ENCODE results near the gene RPL19. TPM values are rescaled to one million over a fixed set of nuclear protein-coding genes. Genes with fewer than 3 reads are reported as not detected.

RPL19 gene
- total RNA-seq, 4 donors from 2014 or later: 2,008 to 3,549 (median 2,319) TPM

DNA sequence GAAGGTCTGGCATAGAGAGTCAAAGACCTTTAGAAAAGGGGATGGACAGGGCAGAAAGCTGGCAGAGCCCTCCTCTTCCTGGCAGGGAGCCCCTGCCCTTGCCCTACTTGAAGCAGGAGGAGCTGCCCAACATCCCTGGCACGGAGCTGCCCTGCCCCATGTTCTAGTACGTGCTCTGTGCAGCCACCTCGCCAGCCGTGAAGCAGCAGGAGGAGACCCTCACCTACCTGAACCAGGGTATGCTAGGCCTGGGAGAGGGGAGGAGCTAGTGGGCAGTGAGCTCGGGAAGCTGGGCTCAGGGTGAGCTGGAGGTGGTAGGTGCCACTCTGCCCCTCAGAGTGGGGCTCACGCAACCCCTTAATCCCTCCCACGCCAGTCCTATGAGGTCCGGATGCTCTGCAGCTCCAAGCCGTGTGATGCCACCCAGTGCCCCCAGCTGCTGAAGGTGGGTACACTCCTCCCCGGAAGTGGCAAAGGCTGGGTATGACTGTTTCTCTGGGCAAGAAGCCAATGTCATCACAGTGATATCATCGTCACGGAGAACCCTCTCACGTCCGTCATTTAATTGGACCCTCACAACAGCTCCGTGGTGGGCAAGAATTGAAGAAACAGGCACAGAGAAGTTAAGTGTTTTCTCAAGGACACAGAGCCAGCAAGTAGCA lies 38.4 kb downstream of the RPL19 start:
- no peak overlapping the region for H3K27ac ChIP-seq
- intact Hi-C loops (cut with DNase I): loop anchor here (10.0 kb wide), 1 partner anchor 174 kb away; no protein-coding TSS in a partner anchor
- TF ChIP-seq POLR2A (IDR thresholded peaks at IDR 0.05): no peak
- TF ChIP-seq, protein P1, sequence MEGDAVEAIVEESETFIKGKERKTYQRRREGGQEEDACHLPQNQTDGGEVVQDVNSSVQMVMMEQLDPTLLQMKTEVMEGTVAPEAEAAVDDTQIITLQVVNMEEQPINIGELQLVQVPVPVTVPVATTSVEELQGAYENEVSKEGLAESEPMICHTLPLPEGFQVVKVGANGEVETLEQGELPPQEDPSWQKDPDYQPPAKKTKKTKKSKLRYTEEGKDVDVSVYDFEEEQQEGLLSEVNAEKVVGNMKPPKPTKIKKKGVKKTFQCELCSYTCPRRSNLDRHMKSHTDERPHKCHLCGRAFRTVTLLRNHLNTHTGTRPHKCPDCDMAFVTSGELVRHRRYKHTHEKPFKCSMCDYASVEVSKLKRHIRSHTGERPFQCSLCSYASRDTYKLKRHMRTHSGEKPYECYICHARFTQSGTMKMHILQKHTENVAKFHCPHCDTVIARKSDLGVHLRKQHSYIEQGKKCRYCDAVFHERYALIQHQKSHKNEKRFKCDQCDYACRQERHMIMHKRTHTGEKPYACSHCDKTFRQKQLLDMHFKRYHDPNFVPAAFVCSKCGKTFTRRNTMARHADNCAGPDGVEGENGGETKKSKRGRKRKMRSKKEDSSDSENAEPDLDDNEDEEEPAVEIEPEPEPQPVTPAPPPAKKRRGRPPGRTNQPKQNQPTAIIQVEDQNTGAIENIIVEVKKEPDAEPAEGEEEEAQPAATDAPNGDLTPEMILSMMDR (IDR thresholded peaks at IDR 0.05): no peak

DNA sequence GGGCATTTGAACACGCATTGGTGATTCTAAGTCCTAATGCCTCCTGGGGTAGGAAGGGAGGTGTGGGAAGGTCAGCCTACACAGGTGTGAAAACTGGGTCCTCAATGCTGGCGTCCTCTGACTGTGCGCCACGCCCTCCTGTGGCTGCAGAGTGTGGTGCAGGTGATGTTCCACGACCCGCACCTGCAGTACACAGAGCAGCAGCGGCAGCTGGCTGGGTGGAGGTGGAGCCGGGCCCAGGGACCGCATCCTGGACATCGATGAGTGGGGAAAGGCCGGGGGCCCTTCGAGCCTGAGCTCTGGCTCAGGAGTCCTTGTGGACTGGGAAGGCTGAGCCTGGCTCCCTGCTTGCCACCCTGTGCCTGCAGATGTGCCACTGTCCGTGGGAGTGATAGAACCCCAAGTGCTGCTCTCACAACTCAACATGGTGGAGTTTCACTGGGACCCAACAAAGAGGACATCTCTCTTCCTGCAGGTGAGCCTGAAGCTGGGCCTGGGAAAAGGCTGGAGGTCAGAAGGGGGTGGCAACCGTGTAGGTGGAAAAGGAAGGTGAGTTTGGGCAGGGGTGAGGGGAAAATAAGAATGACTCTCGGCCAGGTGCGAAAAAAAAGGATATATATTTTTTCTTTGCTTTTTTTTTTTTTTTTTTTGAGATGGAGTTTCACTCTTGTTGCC lies 39.7 kb downstream of the RPL19 start:
- H3K4me3 ChIP-seq (replicated peaks in 1 of 3): no peak overlapping the region
- WGBS, 2 donors: 29 to 35% methylated on average over 7 to 16 of the region's 16 CpGs
- no peak overlapping the region for H3K27ac ChIP-seq
- H3K36me3 ChIP-seq: no peaks in the 10 kb centered on the region
- H3K27me3 ChIP-seq: no peaks in the 10 kb centered on the region
- intact Hi-C loops (cut with DNase I): loop anchor here (5.0 to 10.0 kb wide), 4 partner anchors 32 to 255 kb away; partner anchors contain the start of gene ARL5C
- H3K4me1 ChIP-seq: peaks cover 0 to 24% of the 10 kb centered on the region in 2 donors
- TF ChIP-seq, protein P1 (IDR thresholded peaks at IDR 0.05): peak in 5 of 6 experiments; percentile 40 to 57 (median 45)
- no peak for TF ChIP-seq POLR2A (IDR thresholded peaks at IDR 0.05)
- peak; percentile 52 to 53 for DNase-seq
- no peaks in the 10 kb centered on the region for H3K9me3 ChIP-seq

More for the DNA sequence above, 38.4 kb downstream of the RPL19 start:
- H3K9me3 ChIP-seq: no peaks in the 10 kb centered on the region
- H3K27me3 ChIP-seq: no peaks in the 10 kb centered on the region
- 27 to 29% methylated on average over 14 to 15 of the region's 15 CpGs for WGBS, 2 donors
- no peaks in the 10 kb centered on the region for H3K36me3 ChIP-seq
- no peak overlapping the region for H3K4me3 ChIP-seq (replicated peaks in 1 of 3)
- H3K4me1 ChIP-seq: peaks cover 0 to 18% of the 10 kb centered on the region in 2 donors
- peak; percentile 73 to 79 for DNase-seq

DNA sequence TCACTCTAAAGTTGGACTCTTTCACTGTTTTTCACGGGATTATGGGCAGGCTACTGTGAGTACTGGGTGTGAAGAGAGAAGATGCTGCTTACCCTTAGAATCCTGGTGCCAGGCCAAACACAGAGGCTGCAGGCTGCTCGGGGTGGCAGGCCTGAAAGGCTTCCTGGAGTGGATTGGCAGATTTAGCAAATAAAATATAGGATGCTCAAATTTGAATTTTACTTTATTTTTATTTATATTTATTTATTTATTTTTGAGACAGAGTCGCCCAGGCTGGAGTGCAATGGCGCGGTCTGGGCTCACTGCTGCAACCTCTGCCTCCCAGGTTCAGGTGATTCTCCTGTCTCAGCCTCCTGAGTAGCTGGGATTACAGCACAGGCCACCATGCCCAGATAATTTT lies 40.5 kb downstream of the RPL19 start:
- intact Hi-C loops (cut with DNase I): loop anchor here (5.0 to 10.0 kb wide), 3 partner anchors 33 to 256 kb away; partner anchors contain the start of gene ARL5C
- WGBS, 2 donors: 79 to 84% methylated on average over 5 of the region's 5 CpGs
- H3K27me3 ChIP-seq: no peaks in the 10 kb centered on the region

DNA sequence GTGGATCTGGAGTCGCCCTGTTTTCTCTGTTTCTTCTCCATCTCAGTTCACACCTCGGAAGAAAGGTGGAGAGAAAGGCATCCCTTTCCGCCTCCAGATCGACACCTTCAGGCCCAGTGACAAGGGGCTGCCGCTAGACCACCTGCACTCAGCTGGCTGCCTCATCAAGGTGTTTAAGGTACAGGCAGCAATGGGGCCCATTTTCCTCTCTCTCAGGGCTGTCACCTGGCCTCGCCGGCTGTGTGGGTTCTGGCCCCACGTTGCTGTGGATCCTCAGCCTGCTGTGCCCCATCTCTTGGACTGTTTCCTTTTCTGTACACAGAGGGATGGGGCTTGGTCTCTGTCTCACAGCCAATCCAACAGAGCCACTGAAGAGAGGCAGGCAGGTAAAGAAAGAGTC lies 43.1 kb downstream of the RPL19 start:
- Histone ChIP-seq H3K4me1 (peaks cover 0 to 13% of the 10 kb centered on the region in 2 donors), H3K9me3 (no peaks in the 10 kb centered on the region), H3K36me3 (no peaks in the 10 kb centered on the region), H3K4me3 (replicated peaks in 1 of 3) (no peak overlapping the region), H3K27ac (no peak overlapping the region), H3K27me3 (no peaks in the 10 kb centered on the region)
- no peak for DNase-seq
- TF ChIP-seq, protein P1 (IDR thresholded peaks at IDR 0.05): no peak
- TF ChIP-seq POLR2A (IDR thresholded peaks at IDR 0.05): no peak
- WGBS, 2 donors: 73 to 80% methylated on average over 8 of the region's 8 CpGs
- intact Hi-C loops (cut with DNase I): loop anchor here (5.0 to 10.0 kb wide), 3 partner anchors 36 to 258 kb away; partner anchors contain the start of gene ARL5C

More for the DNA sequence above, 40.5 kb downstream of the RPL19 start:
- Histone ChIP-seq H3K4me3 (replicated peaks in 1 of 3) (no peak overlapping the region), H3K4me1 (peaks cover 0 to 24% of the 10 kb centered on the region in 2 donors), H3K27ac (no peak overlapping the region), H3K36me3 (no peaks in the 10 kb centered on the region), H3K9me3 (no peaks in the 10 kb centered on the region)
- TF ChIP-seq, protein P1 (IDR thresholded peaks at IDR 0.05): no peak
- TF ChIP-seq POLR2A (IDR thresholded peaks at IDR 0.05): no peak
- no peak for DNase-seq
